GM12892 (cell line): Measurements from ENCODE around the gene KDM6B.

Experiments used
- DNase-seq: peaks from one replicate; pipeline ENCODE4 v3.0.0; 2011; ENCODE audit not compliant: insufficient read length
- FAIRE-seq: peaks from 2 replicates; lab custom pipeline; 2011; peaks lifted over from hg19 to GRCh38; lab: Jason Lieb, UNC
- POLR2A ChIP-seq: IDR thresholded peaks from 2 replicates; pipeline ENCODE4 v1.6.1; 2011; ENCODE audit warnings: low read depth, low read length, control low read depth
- POLR2AphosphoS5 ChIP-seq: IDR thresholded peaks from 2 replicates; pipeline ENCODE4 v1.6.1; 2011; ENCODE audit warnings: low read depth, low read length, control low read depth
- TAF1 ChIP-seq: IDR thresholded peaks from 2 replicates; pipeline ENCODE4 v1.6.1; 2011; ENCODE audit warnings: low read depth, mild to moderate bottlenecking, control low read depth, low read length, borderline replicate concordance

The KDM6B gene

GRCh38 chr17:7843536-7844291, 9.7 kb downstream of the KDM6B start:
- DNase-seq = peak; percentile 79
- TF ChIP-seq TAF1 (no peak), POLR2AphosphoS5 (peak; percentile 73)
- no peak for FAIRE-seq

GRCh38 chr17:7844292-7845154, 10.5 kb downstream of the KDM6B start:
- DNase-seq (peak; percentile 95), FAIRE-seq (peak; percentile 98)
- TF ChIP-seq TAF1 = peak; percentile 38; the same call in 1 of the 2 replicates
- peak; percentile 74 for TF ChIP-seq POLR2AphosphoS5
- peak; percentile 70 for TF ChIP-seq POLR2A

GRCh38 chr17:7845359-7846062, 11.5 kb downstream of the KDM6B start:
- TF ChIP-seq POLR2A (no peak), TAF1 (no peak), POLR2AphosphoS5 (no peak)
- DNase-seq (no peak), FAIRE-seq (no peak)

- DNase-seq = no peak
- FAIRE-seq = no peak
- TF ChIP-seq TAF1 = no peak
- no peak for TF ChIP-seq POLR2AphosphoS5
- TF ChIP-seq POLR2A = no peak
Observed at GRCh38 chr17:7846063-7846735, 12.2 kb downstream of the KDM6B start.

- DNase-seq (no peak), FAIRE-seq (no peak)
- TF ChIP-seq TAF1 = no peak
- TF ChIP-seq POLR2A = no peak
- no peak for TF ChIP-seq POLR2AphosphoS5
Observed at GRCh38 chr17:7846765-7847661, 13.0 kb downstream of the KDM6B start.

- FAIRE-seq = no peak
- no peak for DNase-seq
- TF ChIP-seq POLR2AphosphoS5 = no peak
- no peak for TF ChIP-seq POLR2A
- no peak for TF ChIP-seq TAF1
Observed at GRCh38 chr17:7848131-7848579, 14.1 kb downstream of the KDM6B start.

GRCh38 chr17:7848739-7849129, 14.7 kb downstream of the KDM6B start:
- no peak for TF ChIP-seq POLR2AphosphoS5
- no peak for TF ChIP-seq TAF1
- no peak for TF ChIP-seq POLR2A
- FAIRE-seq = no peak
- no peak for DNase-seq

GRCh38 chr17:7849130-7849750, 15.2 kb downstream of the KDM6B start:
- DNase-seq (no peak), FAIRE-seq (no peak)
- no peak for TF ChIP-seq TAF1
- no peak for TF ChIP-seq POLR2AphosphoS5
- no peak for TF ChIP-seq POLR2A

GRCh38 chr17:7849751-7850504, 15.9 kb downstream of the KDM6B start:
- DNase-seq = no peak
- FAIRE-seq = no peak
- no peak for TF ChIP-seq POLR2A
- TF ChIP-seq TAF1 = no peak
- TF ChIP-seq POLR2AphosphoS5 = no peak
